Measurements from ENCODE around the gene ATXN1. TPM values are rescaled to one million over a fixed set of nuclear protein-coding genes. Genes with fewer than 3 reads are reported as not detected.
A peak's percentile ranks its signal among the peaks of the same experiment; 100 is the strongest.

Gene ATXN1
- total RNA-seq, 4 donors from 2014 or later: 38.7 to 78.3 (median 62.6) TPM

GRCh38 chr6:16343593-16343992 is 417.7 kb downstream of the ATXN1 start:
- no peaks in the 10 kb centered on the region for H3K36me3 ChIP-seq
- TF ChIP-seq EP300 (IDR thresholded peaks at IDR 0.05) (no peak), POLR2AphosphoS5 (IDR thresholded peaks at IDR 0.05) (no peak), POLR2A (IDR thresholded peaks at IDR 0.05) (no peak), CTCF (IDR thresholded peaks at IDR 0.05) (no peak)
- no peak overlapping the region for H3K27ac ChIP-seq
- H3K27me3 ChIP-seq: no peaks in the 10 kb centered on the region
- WGBS, 2 donors (ENCODE audit: low coverage in 1 of 2): 96 to 100% methylated on average over 8 of the region's 8 CpGs
- no peak overlapping the region for H3K4me3 ChIP-seq
- peaks cover 0 to 39% (median 5%) of the 10 kb centered on the region in 3 donors for H3K4me1 ChIP-seq
- no peak for ATAC-seq
- no peaks in the 10 kb centered on the region for H3K9me3 ChIP-seq

GRCh38 chr6:16339265-16339587 is 422.0 kb downstream of the ATXN1 start:
- TF ChIP-seq CTCF (IDR thresholded peaks at IDR 0.05): peak in 1 of 4 experiments; percentile 23
- TF ChIP-seq POLR2AphosphoS5 (IDR thresholded peaks at IDR 0.05): no peak
- no peaks in the 10 kb centered on the region for H3K36me3 ChIP-seq
- H3K9me3 ChIP-seq: no peaks in the 10 kb centered on the region
- peak overlapping the region in 1 of 4 donors; percentile 22 for H3K27ac ChIP-seq
- no peak overlapping the region for H3K4me3 ChIP-seq
- H3K4me1 ChIP-seq: peaks cover 0 to 60% (median 23%) of the 10 kb centered on the region in 3 donors
- no peaks in the 10 kb centered on the region for H3K27me3 ChIP-seq
- ATAC-seq: no peak
- 80 to 83% methylated on average over 1 to 2 of the region's 3 CpGs for WGBS, 2 donors (ENCODE audit: low coverage in 1 of 2)

GRCh38 chr6:16338577-16339264 is 422.5 kb downstream of the ATXN1 start:
- Histone ChIP-seq H3K4me1 (peaks cover 0 to 65% (median 23%) of the 10 kb centered on the region in 3 donors), H3K27me3 (no peaks in the 10 kb centered on the region), H3K36me3 (no peaks in the 10 kb centered on the region), H3K9me3 (no peaks in the 10 kb centered on the region), H3K27ac (peak overlapping the region in 1 of 4 donors; percentile 22), H3K4me3 (no peak overlapping the region)
- 50 to 58% methylated on average over 4 of the region's 10 CpGs for WGBS, 2 donors (ENCODE audit: low coverage in 1 of 2)
- peak; percentile 61 for ATAC-seq
- TF ChIP-seq CTCF (IDR thresholded peaks at IDR 0.05): peak in 2 of 4 experiments; percentile 49 to 54
- TF ChIP-seq EP300 (IDR thresholded peaks at IDR 0.05): no peak
- no peak for TF ChIP-seq POLR2A (IDR thresholded peaks at IDR 0.05)
- TF ChIP-seq POLR2AphosphoS5 (IDR thresholded peaks at IDR 0.05): peak; percentile 89

- Histone ChIP-seq H3K4me3 (no peak overlapping the region), H3K4me1 (peaks cover 0 to 74% (median 24%) of the 10 kb centered on the region in 3 donors)
These were observed 423.8 kb downstream of the ATXN1 start for GRCh38 chr6:16337295-16337975.

More at GRCh38 chr6:16337295-16337975, 423.8 kb downstream of the ATXN1 start:
- Histone ChIP-seq H3K36me3 (no peaks in the 10 kb centered on the region), H3K27me3 (no peaks in the 10 kb centered on the region), H3K27ac (peak overlapping the region in 2 of 4 donors; percentile 12 to 69), H3K9me3 (no peaks in the 10 kb centered on the region)
- TF ChIP-seq POLR2A (IDR thresholded peaks at IDR 0.05) (no peak), CTCF (IDR thresholded peaks at IDR 0.05) (no peak), POLR2AphosphoS5 (IDR thresholded peaks at IDR 0.05) (peak; percentile 95)
- peak; percentile 87 for ATAC-seq
- 8 to 27% methylated on average over 6 to 10 of the region's 13 CpGs for WGBS, 2 donors (ENCODE audit: low coverage in 1 of 2)

All from gastroesophageal sphincter (tissue), 4 donors.